ENCODE measurements around the gene COL6A1. TPM values are rescaled to one million over a fixed set of nuclear protein-coding genes. Genes with fewer than 3 reads are reported as not detected.

COL6A1 gene
- total and polyA plus RNA-seq, 2 donors (not counting 3 experiments of a cell fraction or from before 2014, with no cell fraction given) = 30.1 to 42.4 TPM

- Histone ChIP-seq H4K20me1 (replicated peaks; ENCODE audit: control insufficient read depth, extremely low read depth, insufficient read depth, low read length) (no peaks in the 10 kb centered on the region), H3K9me1 (replicated peaks; ENCODE audit: control insufficient read depth, extremely low read depth, insufficient read depth, low read length) (no peaks in the 10 kb centered on the region), H2AFZ (ENCODE audit: low read depth, low read length) (no peak overlapping the region), H3K4me2 (ENCODE audit: insufficient read depth, low read length) (no peak overlapping the region), H3K27ac (ENCODE audit: insufficient read depth, low read depth, low read length) (no peak overlapping the region), H3K9ac (replicated peaks; ENCODE audit: extremely low read depth, insufficient read depth, low read length) (no peak overlapping the region), H3K9me3 (replicated peaks; ENCODE audit: control insufficient read depth, insufficient read depth, low read length) (no peaks in the 10 kb centered on the region), H3K4me1 (ENCODE audit: control insufficient read depth, extremely low read depth, insufficient read depth, low read length) (no peaks in the 10 kb centered on the region), H3K4me3 (replicated peaks in 1 of 3; ENCODE audit: insufficient read depth in 1 of 3, low read depth in 1 of 3, low read length in 3 of 3) (no peak overlapping the region), H3K27me3 (ENCODE audit: control insufficient read depth in 2 of 2, insufficient read depth in 2 of 2, low read length in 2 of 2) (peaks cover 6 to 17% of the 10 kb centered on the region in 2 experiments), H3K79me2 (ENCODE audit: control insufficient read depth, insufficient read depth, low read length) (no peaks in the 10 kb centered on the region), H3K36me3 (ENCODE audit: control insufficient read depth in 2 of 2, extremely low read depth in 1 of 2, insufficient read depth in 2 of 2, low read length in 2 of 2) (no peaks in the 10 kb centered on the region)
- ChIA-PET POLR2A (no interaction called here), CTCF (interaction anchor here (1.5 kb wide), 1 partner anchor 21 kb away, joined by 3 read pairs; no protein-coding TSS in a partner anchor)
- intact Hi-C loops (cut with micrococcal nuclease) = no loop called here
- no peak for FAIRE-seq
- DNase-seq (ENCODE audit: low read depth, low spot score) = no peak
- dilution Hi-C loops (cut with MboI; ENCODE audit: extremely low pct_ligation_motif_present, low sequenced_read_pairs) = no loop called here
- no TSS peak for BruUV-seq (replicated peaks)
- no peak for TF ChIP-seq MYC (IDR thresholded peaks at IDR 0.05; ENCODE audit: low read depth, low read length)
- no peak for TF ChIP-seq MAX (IDR thresholded peaks at IDR 0.05; ENCODE audit: insufficient read depth, insufficient read length)
- TF ChIP-seq POLR2A (IDR thresholded peaks at IDR 0.05; ENCODE audit: low read depth, low read length) = no peak
These were observed 28.6 kb upstream of the COL6A1 start for GRCh38 chr21:45952974-45953373.

GRCh38 chr21:45954261-45954660 lies 27.3 kb upstream of the COL6A1 start:
- H4K20me1 ChIP-seq (replicated peaks; ENCODE audit: control insufficient read depth, extremely low read depth, insufficient read depth, low read length) = no peaks in the 10 kb centered on the region
- no peaks in the 10 kb centered on the region for H3K4me1 ChIP-seq (ENCODE audit: control insufficient read depth, extremely low read depth, insufficient read depth, low read length)
- no peaks in the 10 kb centered on the region for H3K36me3 ChIP-seq (ENCODE audit: control insufficient read depth in 2 of 2, extremely low read depth in 1 of 2, insufficient read depth in 2 of 2, low read length in 2 of 2)
- H3K4me3 ChIP-seq (replicated peaks in 1 of 3; ENCODE audit: insufficient read depth in 1 of 3, low read depth in 1 of 3, low read length in 3 of 3) = no peak overlapping the region
- ChIA-PET POLR2A (no interaction called here), CTCF (interaction anchor here (1.0 kb wide), 1 partner anchor 74 kb away, joined by 3 read pairs; no protein-coding TSS in a partner anchor)
- intact Hi-C loops (cut with micrococcal nuclease) (no loop called here), dilution Hi-C loops (cut with MboI; ENCODE audit: extremely low pct_ligation_motif_present, low sequenced_read_pairs) (no loop called here)
- no peaks in the 10 kb centered on the region for H3K9me1 ChIP-seq (replicated peaks; ENCODE audit: control insufficient read depth, extremely low read depth, insufficient read depth, low read length)
- FAIRE-seq (no peak), DNase-seq (ENCODE audit: low read depth, low spot score) (no peak)
- H3K4me2 ChIP-seq (ENCODE audit: insufficient read depth, low read length) = no peak overlapping the region
- H3K27ac ChIP-seq (ENCODE audit: insufficient read depth, low read depth, low read length) = no peak overlapping the region
- BruUV-seq (replicated peaks) = no TSS peak
- TF ChIP-seq POLR2AphosphoS5 (IDR thresholded peaks at IDR 0.05; ENCODE audit: insufficient read depth, low read depth, low read length) (no peak), POLR2A (IDR thresholded peaks at IDR 0.05; ENCODE audit: low read depth, low read length) (no peak), GATA2 (IDR thresholded peaks at IDR 0.05; ENCODE audit: insufficient read depth, insufficient read length, low read depth, low read length) (no peak), FOS (IDR thresholded peaks at IDR 0.05; ENCODE audit: borderline replicate concordance, insufficient read depth, low read length) (no peak), EZH2 (IDR thresholded peaks at IDR 0.05; ENCODE audit: borderline replicate concordance, low read depth, low read length, severe bottlenecking) (no peak), MAX (IDR thresholded peaks at IDR 0.05; ENCODE audit: insufficient read depth, insufficient read length) (no peak), JUN (IDR thresholded peaks at IDR 0.05; ENCODE audit: borderline replicate concordance, insufficient read depth, insufficient read length, low read depth) (no peak), MYC (IDR thresholded peaks at IDR 0.05; ENCODE audit: low read depth, low read length) (no peak), CTCF (IDR thresholded peaks at IDR 0.05; ENCODE audit: extremely low read depth in 1 of 2, insufficient read depth in 1 of 2, low read depth in 1 of 2, low read length in 2 of 2) (no peak)
- no peak overlapping the region for H2AFZ ChIP-seq (ENCODE audit: low read depth, low read length)
- H3K9ac ChIP-seq (replicated peaks; ENCODE audit: extremely low read depth, insufficient read depth, low read length) = no peak overlapping the region
- H3K79me2 ChIP-seq (ENCODE audit: control insufficient read depth, insufficient read depth, low read length) = no peaks in the 10 kb centered on the region
- H3K27me3 ChIP-seq (ENCODE audit: control insufficient read depth in 2 of 2, insufficient read depth in 2 of 2, low read length in 2 of 2) = peaks cover 6 to 22% of the 10 kb centered on the region in 2 experiments
- H3K9me3 ChIP-seq (replicated peaks; ENCODE audit: control insufficient read depth, insufficient read depth, low read length) = no peaks in the 10 kb centered on the region

Measured in endothelial cell of umbilical vein (primary cell).